Measurements from ENCODE around the gene ZMYM3. TPM values are rescaled to one million over a fixed set of nuclear protein-coding genes. Genes with fewer than 3 reads are reported as not detected.

Gene ZMYM3
- total and polyA plus RNA-seq, 2 experiments from 2014 or later = 31.0 to 71.1 TPM

GRCh38 chrX:71241301-71241700 lies 12.6 kb downstream of the ZMYM3 start:
- Mint-ChIP-seq H3K27me3 (ENCODE audit: insufficient read depth, low read depth, poor library complexity) (peaks cover 6% of the 10 kb centered on the region), H3K4me1 (no peaks in the 10 kb centered on the region), H3K27ac (no peak overlapping the region), H3K4me3 (no peak overlapping the region), H3K36me3 (ENCODE audit: low read depth) (peaks cover 68% of the 10 kb centered on the region), H3K9me3 (no peaks in the 10 kb centered on the region)
- Histone ChIP-seq H2AFZ (no peak overlapping the region), H3K9me2 (ENCODE audit: insufficient read depth) (no peaks in the 10 kb centered on the region), H3K4me1 (ENCODE audit: insufficient read depth) (no peaks in the 10 kb centered on the region), H3K27me3 (ENCODE audit: insufficient read depth) (no peaks in the 10 kb centered on the region), H4K20me1 (replicated peaks; ENCODE audit: insufficient read depth) (no peaks in the 10 kb centered on the region), H3K36me3 (ENCODE audit: insufficient read depth) (no peaks in the 10 kb centered on the region), H3F3A (replicated peaks; ENCODE audit: low read depth) (no peaks in the 10 kb centered on the region), H3K4me3 (no peak overlapping the region), H3K27ac (ENCODE audit: low read depth) (no peak overlapping the region), H3K79me2 (replicated peaks; ENCODE audit: insufficient read depth) (no peaks in the 10 kb centered on the region), H3K4me2 (no peak overlapping the region)
- no peak for TF ChIP-seq JUNB (IDR thresholded peaks at IDR 0.05; ENCODE audit: unreplicated experiment)
- TF ChIP-seq POLR2AphosphoS5 (IDR thresholded peaks at IDR 0.05; ENCODE audit: low read depth) = no peak
- TF ChIP-seq CTCF (conservative IDR thresholded peaks at IDR 0.05; ENCODE audit: low read depth in 2 of 2) = no peak
- TF ChIP-seq, protein P1, sequence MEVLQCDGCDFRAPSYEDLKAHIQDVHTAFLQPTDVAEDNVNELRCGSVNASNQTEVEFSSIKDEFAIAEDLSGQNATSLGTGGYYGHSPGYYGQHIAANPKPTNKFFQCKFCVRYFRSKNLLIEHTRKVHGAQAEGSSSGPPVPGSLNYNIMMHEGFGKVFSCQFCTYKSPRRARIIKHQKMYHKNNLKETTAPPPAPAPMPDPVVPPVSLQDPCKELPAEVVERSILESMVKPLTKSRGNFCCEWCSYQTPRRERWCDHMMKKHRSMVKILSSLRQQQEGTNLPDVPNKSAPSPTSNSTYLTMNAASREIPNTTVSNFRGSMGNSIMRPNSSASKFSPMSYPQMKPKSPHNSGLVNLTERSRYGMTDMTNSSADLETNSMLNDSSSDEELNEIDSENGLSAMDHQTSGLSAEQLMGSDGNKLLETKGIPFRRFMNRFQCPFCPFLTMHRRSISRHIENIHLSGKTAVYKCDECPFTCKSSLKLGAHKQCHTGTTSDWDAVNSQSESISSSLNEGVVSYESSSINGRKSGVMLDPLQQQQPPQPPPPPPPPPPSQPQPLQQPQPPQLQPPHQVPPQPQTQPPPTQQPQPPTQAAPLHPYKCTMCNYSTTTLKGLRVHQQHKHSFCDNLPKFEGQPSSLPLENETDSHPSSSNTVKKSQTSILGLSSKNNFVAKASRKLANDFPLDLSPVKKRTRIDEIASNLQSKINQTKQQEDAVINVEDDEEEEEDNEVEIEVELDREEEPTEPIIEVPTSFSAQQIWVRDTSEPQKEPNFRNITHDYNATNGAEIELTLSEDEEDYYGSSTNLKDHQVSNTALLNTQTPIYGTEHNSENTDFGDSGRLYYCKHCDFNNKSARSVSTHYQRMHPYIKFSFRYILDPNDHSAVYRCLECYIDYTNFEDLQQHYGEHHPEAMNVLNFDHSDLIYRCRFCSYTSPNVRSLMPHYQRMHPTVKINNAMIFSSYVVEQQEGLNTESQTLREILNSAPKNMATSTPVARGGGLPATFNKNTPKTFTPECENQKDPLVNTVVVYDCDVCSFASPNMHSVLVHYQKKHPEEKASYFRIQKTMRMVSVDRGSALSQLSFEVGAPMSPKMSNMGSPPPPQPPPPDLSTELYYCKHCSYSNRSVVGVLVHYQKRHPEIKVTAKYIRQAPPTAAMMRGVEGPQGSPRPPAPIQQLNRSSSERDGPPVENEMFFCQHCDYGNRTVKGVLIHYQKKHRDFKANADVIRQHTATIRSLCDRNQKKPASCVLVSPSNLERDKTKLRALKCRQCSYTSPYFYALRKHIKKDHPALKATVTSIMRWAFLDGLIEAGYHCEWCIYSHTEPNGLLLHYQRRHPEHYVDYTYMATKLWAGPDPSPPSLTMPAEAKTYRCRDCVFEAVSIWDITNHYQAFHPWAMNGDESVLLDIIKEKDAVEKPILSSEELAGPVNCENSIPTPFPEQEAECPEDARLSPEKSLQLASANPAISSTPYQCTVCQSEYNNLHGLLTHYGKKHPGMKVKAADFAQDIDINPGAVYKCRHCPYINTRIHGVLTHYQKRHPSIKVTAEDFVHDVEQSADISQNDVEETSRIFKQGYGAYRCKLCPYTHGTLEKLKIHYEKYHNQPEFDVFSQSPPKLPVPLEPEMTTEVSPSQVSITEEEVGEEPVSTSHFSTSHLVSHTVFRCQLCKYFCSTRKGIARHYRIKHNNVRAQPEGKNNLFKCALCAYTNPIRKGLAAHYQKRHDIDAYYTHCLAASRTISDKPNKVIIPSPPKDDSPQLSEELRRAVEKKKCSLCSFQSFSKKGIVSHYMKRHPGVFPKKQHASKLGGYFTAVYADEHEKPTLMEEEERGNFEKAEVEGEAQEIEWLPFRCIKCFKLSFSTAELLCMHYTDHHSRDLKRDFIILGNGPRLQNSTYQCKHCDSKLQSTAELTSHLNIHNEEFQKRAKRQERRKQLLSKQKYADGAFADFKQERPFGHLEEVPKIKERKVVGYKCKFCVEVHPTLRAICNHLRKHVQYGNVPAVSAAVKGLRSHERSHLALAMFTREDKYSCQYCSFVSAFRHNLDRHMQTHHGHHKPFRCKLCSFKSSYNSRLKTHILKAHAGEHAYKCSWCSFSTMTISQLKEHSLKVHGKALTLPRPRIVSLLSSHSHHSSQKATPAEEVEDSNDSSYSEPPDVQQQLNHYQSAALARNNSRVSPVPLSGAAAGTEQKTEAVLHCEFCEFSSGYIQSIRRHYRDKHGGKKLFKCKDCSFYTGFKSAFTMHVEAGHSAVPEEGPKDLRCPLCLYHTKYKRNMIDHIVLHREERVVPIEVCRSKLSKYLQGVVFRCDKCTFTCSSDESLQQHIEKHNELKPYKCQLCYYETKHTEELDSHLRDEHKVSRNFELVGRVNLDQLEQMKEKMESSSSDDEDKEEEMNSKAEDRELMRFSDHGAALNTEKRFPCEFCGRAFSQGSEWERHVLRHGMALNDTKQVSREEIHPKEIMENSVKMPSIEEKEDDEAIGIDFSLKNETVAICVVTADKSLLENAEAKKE (CRISPR knock-in tag; IDR thresholded peaks at IDR 0.05) = no peak
- no peak for TF ChIP-seq ZNF331 (CRISPR knock-in tag; IDR thresholded peaks at IDR 0.05; ENCODE audit: low read depth)
- no peak for TF ChIP-seq CREB1 (CRISPR knock-in tag; IDR thresholded peaks at IDR 0.05; ENCODE audit: low read depth)
- TF ChIP-seq STAT1 (IDR thresholded peaks at IDR 0.05; ENCODE audit: unreplicated experiment) = no peak
- no peak for TF ChIP-seq ZNF114 (CRISPR knock-in tag; IDR thresholded peaks at IDR 0.05)
- TF ChIP-seq NANOG (IDR thresholded peaks at IDR 0.05; ENCODE audit: borderline replicate concordance) = no peak
- no peak for TF ChIP-seq EZH2phosphoT487 (IDR thresholded peaks at IDR 0.05; ENCODE audit: unreplicated experiment)
- TF ChIP-seq REST (IDR thresholded peaks at IDR 0.05; ENCODE audit: unreplicated experiment) = no peak
- no peak for TF ChIP-seq ETS1 (IDR thresholded peaks at IDR 0.05)
- TF ChIP-seq EZH2 (IDR thresholded peaks at IDR 0.05; ENCODE audit: low read depth, unreplicated experiment) = no peak
- no peak for DNase-seq (ENCODE audit: low spot score)
- no peak for ATAC-seq
